ENCODE data around the gene RANGRF.

RANGRF gene

DNA sequence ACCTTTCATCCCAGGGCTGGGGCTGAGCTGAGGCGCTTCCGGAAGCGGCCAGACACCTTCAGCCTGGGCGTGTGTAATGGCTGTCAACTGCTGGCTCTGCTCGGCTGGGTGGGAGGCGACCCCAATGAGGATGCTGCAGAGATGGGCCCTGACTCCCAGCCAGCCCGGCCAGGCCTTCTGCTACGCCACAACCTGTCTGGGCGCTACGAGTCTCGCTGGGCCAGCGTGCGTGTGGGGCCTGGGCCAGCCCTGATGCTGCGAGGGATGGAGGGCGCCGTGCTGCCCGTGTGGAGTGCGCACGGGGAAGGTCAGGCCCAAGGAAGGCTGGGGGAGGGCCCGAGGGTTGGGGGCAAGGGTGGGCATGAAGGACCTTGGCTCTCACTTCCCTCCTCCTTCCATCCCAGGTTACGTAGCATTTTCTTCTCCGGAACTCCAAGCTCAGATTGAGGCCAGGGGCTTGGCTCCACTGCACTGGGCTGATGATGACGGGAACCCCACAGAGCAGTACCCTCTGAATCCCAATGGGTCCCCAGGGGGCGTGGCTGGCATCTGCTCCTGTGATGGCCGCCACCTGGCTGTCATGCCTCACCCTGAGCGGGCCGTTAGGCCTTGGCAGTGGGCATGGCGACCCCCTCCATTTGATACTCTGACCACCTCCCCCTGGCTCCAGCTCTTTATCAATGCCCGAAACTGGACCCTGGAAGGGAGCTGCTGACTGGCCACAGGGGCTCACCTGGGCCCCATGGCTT lies 19.7 kb upstream of the RANGRF start:
- Histone ChIP-seq H3K4me3 (no peak overlapping the region), H3K27ac (no peak overlapping the region)

GRCh38 chr17:8272421-8272820 lies 16.0 kb upstream of the RANGRF start:
- H3K4me3 ChIP-seq, result no peak overlapping the region
- H3K27ac ChIP-seq, result no peak overlapping the region

DNA sequence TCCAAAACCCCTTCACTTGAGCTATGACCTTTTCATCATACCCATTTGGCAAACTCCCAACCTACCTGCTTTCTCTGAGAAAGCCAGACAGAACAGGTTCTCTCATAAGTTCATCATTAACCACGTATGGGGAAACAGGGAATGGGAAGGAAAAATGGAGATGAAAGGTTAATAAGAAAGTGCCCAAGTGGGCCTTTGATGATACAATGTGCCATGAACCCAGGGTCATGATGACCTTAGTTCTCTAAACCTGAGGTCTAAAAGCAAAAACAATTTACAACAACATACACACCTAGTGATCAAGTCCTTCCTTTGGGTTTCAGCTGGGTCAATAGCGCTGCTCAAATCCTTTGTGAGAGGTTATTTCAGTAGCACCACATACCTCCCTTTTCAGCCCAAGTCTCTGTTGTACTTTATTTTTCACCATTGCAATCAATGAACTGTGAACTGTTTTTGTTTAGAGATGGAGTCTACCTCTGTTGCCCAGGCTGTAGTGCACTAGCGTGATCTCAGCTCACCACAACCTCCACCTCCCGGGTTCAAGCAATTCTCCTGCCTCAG lies 14.5 kb upstream of the RANGRF start:
- Histone ChIP-seq H3K27ac (no peak overlapping the region), H3K4me3 (no peak overlapping the region)

DNA sequence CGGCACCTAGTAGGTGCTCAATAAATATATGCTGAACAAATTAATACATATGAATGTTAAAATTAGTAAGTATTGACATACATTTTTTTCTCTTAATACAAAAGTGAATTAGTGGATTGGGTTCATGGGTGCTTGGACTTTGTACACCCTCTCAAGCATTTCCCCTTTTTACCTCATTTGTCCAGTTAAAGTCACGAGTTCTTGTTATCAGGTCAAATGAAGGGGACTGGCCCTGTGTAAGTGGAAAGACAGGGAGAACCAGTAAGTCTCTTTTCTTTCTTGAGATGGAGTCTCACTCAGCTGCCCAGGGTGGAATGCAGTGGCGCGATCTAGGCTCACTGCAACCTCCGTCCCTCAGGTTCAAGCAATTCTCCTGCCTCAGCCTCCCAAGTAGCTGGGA lies 13.7 kb upstream of the RANGRF start:
- no peak overlapping the region for H3K4me3 ChIP-seq
- no peak overlapping the region for H3K27ac ChIP-seq

- no peak overlapping the region for H3K4me3 ChIP-seq
- H3K27ac ChIP-seq, result no peak overlapping the region
These were observed 12.8 kb upstream of the RANGRF start for GRCh38 chr17:8275421-8276290.

- no peak overlapping the region for H3K27ac ChIP-seq
- H3K4me3 ChIP-seq, result no peak overlapping the region
These were observed 11.2 kb upstream of the RANGRF start for GRCh38 chr17:8277317-8277716.

DNA sequence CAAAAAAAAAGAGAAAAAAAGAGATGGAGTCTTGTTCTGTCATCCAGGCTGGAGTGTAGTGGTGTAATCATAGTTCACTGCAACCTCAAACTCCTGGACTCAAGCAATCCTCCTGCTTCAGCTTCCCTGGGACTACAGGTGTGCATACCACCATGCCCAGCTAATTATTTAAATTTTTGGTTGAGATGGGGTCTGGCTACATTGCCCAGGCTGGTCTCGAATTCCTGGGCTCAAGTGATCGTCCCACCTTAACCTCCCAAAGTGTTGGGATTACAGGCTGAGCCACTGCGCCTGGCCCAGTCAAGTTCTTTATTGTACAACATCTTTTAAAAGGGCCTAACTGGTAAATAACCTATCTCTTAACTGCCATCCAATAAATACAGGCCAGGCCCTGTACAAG lies 6.1 kb upstream of the RANGRF start:
- H3K4me3 ChIP-seq, result no peak overlapping the region

GRCh38 chr17:8283356-8283755 lies 5.1 kb upstream of the RANGRF start:
- no peak overlapping the region for H3K4me3 ChIP-seq
- no peak overlapping the region for H3K27ac ChIP-seq

More for the DNA sequence above, 6.1 kb upstream of the RANGRF start:
- no peak overlapping the region for H3K27ac ChIP-seq

- Histone ChIP-seq H3K27ac (no peak overlapping the region), H3K4me3 (no peak overlapping the region)
These were observed 4.3 kb upstream of the RANGRF start for GRCh38 chr17:8284126-8284525.

DNA sequence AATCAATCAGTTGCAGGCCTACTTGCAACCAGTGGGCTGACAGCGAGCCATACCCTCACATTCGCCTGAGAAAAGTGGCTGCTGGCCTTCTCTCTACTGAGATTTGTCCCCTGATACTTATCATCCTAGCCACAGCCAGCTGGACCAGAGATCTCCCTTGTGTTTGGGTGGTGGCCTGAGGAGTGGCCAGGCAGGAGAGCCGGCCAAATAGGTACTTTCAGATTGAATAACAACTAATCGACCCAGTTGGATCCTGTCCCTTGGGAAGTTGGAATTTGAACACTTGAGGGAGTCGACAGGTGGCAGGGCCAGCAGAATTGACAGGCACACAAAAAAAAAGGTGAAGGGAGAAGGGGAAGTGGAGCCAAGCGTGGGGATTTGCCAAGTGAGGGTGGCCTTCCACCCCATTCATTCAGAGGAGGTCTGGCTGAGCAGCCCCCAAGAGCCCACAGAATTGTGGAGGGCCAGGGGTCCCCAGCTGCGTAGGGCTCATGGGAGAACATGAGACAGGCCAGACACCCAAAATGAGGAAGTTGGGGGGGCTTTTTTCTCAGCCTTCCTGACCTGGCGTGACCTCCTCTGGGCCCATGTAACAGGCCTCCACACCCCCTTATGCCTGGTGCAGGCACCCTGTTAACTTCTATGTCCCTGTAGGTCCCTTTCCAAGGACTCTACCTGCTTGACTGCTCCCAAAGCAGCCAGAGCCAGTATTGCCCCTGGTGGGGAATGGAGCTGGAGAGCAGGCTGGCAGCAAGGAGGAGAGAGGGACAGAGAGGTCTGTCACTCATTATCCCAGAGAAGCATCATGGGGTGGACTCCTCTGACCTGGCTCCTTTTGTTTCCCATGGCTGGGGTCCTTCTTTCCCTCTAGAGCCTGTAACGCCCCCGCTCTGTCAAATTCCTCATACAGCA lies 2.9 kb upstream of the RANGRF start:
- no peak overlapping the region for H3K27ac ChIP-seq
- no peak overlapping the region for H3K4me3 ChIP-seq

- peak overlapping the region in 20 of 21 experiments; percentile 83 to 95 (median 90) for H3K27ac ChIP-seq
- peak overlapping the region; percentile 63 to 90 (median 71) for H3K4me3 ChIP-seq
These were observed 677 bp upstream of the RANGRF start for GRCh38 chr17:8287651-8288335.

DNA sequence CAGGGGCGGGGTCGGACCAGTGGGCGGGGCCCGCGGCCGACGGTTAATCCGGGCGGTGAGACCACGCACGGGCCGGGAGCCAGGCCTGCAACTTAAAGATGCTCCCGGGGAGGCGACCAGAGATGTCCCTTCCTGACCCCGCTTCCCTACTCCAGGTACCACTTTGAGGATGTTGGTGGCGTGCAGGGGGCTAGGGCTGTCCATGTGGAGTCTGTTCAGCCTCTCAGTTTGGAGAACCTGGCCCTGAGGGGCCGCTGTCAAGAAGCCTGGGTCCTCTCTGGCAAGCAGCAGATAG lies 580 bp downstream of the RANGRF start:
- peak overlapping the region; percentile 64 to 95 (median 89) for H3K27ac ChIP-seq
- H3K4me3 ChIP-seq, result peak overlapping the region; percentile 63 to 90 (median 71)

DNA sequence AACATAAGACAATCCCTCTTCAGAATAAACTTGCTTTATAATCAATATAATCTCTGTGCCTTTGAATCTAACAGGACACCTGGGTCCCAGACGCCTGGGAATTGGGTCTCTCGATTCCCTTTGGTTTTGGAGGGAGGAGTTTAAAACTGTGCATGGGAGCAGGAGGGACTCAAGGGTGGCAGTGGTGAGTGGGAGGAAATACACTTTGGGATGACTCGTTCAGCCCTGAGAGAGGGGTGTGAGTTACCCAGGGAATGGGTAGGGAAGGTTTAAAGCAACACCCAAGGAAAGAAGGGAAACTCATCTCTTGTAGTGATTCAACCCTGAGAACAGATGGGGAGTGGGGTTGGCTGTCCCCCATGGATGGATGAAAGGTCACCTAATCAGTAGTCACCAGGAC lies 1.6 kb downstream of the RANGRF start:
- Histone ChIP-seq H3K27ac (peak overlapping the region in 1 of 21 experiments; percentile 31), H3K4me3 (no peak overlapping the region)

DNA sequence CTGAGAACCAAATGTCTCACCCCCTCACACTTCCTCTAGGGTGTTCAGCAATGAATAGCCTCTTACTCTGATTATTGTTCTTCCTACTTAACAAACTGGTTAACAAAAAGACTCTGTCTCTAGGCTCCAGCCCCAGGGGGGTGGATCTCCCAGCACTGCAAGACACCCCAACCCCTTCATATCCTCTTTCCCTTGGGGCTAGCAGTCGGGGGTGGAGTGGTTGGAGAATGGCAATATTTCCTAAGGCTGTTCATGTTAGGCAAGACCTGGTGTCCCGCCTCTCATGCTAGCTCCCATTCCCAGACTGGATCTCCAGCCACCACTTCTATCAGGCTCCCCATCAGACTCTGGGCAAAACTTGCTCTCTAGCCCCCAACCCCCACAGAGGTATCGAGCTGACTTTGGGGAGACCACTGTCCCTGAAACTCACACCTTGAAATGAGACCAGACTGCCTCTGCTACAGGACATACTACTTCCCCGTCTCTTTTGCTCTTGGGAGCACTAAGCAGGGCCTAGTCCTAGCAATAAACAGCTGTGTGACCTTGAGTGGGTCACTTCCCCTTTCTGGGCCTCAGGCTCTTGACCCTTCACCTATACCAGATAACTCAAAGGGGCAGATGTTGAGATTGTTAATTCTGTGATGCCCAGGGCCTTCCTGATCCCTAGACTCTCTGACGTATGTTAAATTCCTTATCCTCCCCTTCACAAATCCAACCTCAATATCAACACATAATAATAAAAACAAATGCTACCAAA lies 4.3 kb downstream of the RANGRF start:
- H3K27ac ChIP-seq, result peak overlapping the region in 2 of 21 experiments; percentile 15 to 31

GRCh38 chr17:8294361-8294760 lies 5.9 kb downstream of the RANGRF start:
- H3K4me3 ChIP-seq, result no peak overlapping the region
- H3K27ac ChIP-seq, result peak overlapping the region in 6 of 21 experiments; percentile 9 to 90 (median 84)

More for the DNA sequence above, 4.3 kb downstream of the RANGRF start:
- H3K4me3 ChIP-seq, result no peak overlapping the region

- peak overlapping the region; percentile 45 to 75 (median 64) for H3K4me3 ChIP-seq
- H3K27ac ChIP-seq, result peak overlapping the region in 20 of 21 experiments; percentile 60 to 96 (median 85)
These were observed 6.4 kb downstream of the RANGRF start for GRCh38 chr17:8294814-8295316.

GRCh38 chr17:8300226-8300625 lies 11.8 kb downstream of the RANGRF start:
- no peak overlapping the region for H3K4me3 ChIP-seq
- H3K27ac ChIP-seq, result no peak overlapping the region

- Histone ChIP-seq H3K27ac (no peak overlapping the region), H3K4me3 (no peak overlapping the region)
These were observed 12.3 kb downstream of the RANGRF start for GRCh38 chr17:8300627-8301242.
